HEK293T (cell line): ENCODE results near the gene WWOX.

ENCODE experiments used
- ARNT ChIP-seq: fragments of 450-650 bp; IDR thresholded peaks from 2 replicates; pipeline ENCODE4 v1.6.1; 2017; ENCODE audit warnings: mild to moderate bottlenecking
- BHLHE40 ChIP-seq: fragments of 450-650 bp; IDR thresholded peaks from 2 replicates; pipeline ENCODE4 v1.6.1; 2016; ENCODE audit warnings: mild to moderate bottlenecking, moderate library complexity, borderline replicate concordance
- CTBP1 ChIP-seq: fragments of 450-650 bp; IDR thresholded peaks from 2 replicates; pipeline ENCODE4 v1.6.1; 2016; ENCODE audit warnings: borderline replicate concordance
- ELF4 ChIP-seq: fragments of 450-650 bp; IDR thresholded peaks from 2 replicates; pipeline ENCODE4 v1.6.1; 2017; ENCODE audit warnings: antibody characterized with exemption
- FOXA1 ChIP-seq: fragments of 450-650 bp; IDR thresholded peaks from 2 replicates; pipeline ENCODE4 v1.6.1; 2016; ENCODE audit warnings: mild to moderate bottlenecking
- FOXK2 ChIP-seq: fragments of 450-650 bp; IDR thresholded peaks from 2 replicates; pipeline ENCODE4 v1.6.1; 2016; ENCODE audit warnings: mild to moderate bottlenecking
- FOXM1 ChIP-seq: fragments of 450-650 bp; IDR thresholded peaks from 2 replicates; pipeline ENCODE4 v1.6.1; 2017; ENCODE audit warnings: mild to moderate bottlenecking, borderline replicate concordance
- HDGF ChIP-seq: fragments of 450-650 bp; IDR thresholded peaks from 2 replicates; pipeline ENCODE4 v1.6.1; 2017; ENCODE audit warnings: antibody characterized with exemption, borderline replicate concordance
- NFRKB ChIP-seq: fragments of 450-650 bp; IDR thresholded peaks from 2 replicates; pipeline ENCODE4 v1.6.1; 2016; ENCODE audit warnings: mild to moderate bottlenecking, moderate library complexity
- SP1 ChIP-seq: fragments of 450-650 bp; IDR thresholded peaks from 2 replicates; pipeline ENCODE4 v1.6.1; 2017
- SUZ12 ChIP-seq: fragments of 450-650 bp; IDR thresholded peaks from 2 replicates; pipeline ENCODE4 v1.6.1; 2016; ENCODE audit warnings: mild to moderate bottlenecking
- TARDBP ChIP-seq: fragments of 450-650 bp; IDR thresholded peaks from 2 replicates; pipeline ENCODE4 v1.6.1; 2016
- ZNF384 ChIP-seq: fragments of 450-650 bp; IDR thresholded peaks from 2 replicates; pipeline ENCODE4 v1.6.1; 2016

DNA sequence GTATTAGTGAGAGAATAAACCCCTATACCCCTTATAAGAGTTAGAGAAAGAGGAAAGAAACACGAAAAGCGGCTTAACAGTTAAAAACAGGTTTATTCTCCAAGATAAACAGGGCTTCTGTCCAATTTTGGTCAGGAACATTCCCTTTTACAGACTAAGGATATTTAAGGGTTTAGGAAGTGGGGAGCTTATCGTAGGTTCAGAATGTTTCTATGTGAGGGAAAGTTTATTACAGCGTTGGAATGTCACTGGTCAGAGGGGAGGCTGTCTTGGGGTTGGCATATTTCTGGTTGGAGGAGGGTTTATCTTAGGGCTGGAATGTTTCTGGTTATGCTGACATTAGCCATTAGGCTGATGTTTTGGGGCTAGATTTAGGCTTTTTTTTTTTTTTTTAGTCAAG, 34.1 kb upstream of the WWOX start:
- TF ChIP-seq SP1 (no peak), HDGF (no peak), FOXK2 (no peak), ZNF384 (no peak), FOXA1 (no peak), CTBP1 (no peak), FOXM1 (no peak), SUZ12 (no peak), BHLHE40 (no peak), ARNT (no peak), ELF4 (no peak), NFRKB (no peak), TARDBP (no peak)
